NCI-H2171 treated with DMSO at 0.1 percent for 48 hours (cell line): Measurements from ENCODE around the gene HAS3.
"Not testable (repeated sequence)": the region's sequence is repeated elsewhere in the genome, so short reads cannot be mapped to it uniquely, and the experiment has no call there.

Experiments
- DNase-seq: peaks from one replicate; lab custom pipeline; 2025; lab: John Stamatoyannopoulos, UW

Gene HAS3

DNA sequence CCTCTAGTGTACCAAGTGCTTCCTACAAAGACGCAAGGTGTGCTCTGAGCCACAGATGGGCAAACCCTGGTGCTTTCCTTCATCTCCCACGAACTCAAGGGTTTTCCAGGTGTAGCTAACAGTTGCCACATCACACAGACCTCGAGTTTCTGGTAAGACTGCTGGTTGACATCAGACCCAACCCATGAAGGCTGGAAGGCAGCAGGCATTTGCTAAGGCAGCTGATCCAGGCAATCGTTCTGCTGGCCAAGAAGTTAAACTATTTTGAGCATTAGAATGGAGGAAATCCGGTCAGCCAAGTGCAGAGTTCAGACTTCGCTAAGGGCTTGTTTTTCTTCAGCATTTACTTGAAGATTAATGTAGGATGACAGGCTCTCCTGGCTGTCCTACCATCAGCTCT, 11.5 kb downstream of the HAS3 start:
- no peak for DNase-seq

DNA sequence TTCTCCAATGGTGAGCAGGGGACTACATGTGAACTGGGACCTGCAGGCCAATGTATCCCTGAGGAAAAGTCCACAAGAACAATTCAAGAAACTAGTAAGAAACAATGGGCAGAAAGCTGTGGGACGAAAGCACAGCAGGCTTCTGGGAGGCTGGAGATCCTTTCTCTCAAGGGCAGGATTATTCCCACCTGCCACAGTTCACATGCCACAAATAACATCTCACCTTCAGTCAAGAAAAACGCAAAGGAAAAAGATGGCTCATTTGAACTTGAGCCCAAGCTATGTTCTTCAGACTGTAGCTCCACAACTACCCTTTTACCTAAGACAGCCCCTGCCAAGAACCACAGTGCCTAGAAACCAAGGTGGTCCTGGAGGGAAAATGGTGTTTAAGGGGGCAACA, 13.0 kb downstream of the HAS3 start:
- DNase-seq, result no peak

DNA sequence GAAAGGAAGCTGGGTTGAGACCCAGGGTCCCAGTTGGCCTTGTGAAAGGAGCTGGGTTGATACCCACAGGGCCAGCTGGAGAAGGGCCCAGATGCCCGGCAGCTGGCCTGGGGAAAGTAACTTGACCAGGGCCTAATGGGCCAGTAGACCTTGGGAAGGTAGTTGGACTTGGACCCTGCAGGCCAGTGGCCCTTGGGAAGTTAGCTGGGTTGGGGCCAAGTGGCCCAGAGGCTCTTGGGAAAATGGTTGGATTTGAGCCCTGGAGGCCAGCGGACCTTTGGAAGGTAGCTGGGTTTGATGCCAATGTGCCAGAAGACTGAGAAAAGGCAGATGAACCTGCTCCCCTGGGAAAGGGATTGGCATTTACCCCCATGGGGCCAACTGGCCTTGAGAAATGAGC, 13.5 kb downstream of the HAS3 start:
- DNase-seq, result no peak

DNA sequence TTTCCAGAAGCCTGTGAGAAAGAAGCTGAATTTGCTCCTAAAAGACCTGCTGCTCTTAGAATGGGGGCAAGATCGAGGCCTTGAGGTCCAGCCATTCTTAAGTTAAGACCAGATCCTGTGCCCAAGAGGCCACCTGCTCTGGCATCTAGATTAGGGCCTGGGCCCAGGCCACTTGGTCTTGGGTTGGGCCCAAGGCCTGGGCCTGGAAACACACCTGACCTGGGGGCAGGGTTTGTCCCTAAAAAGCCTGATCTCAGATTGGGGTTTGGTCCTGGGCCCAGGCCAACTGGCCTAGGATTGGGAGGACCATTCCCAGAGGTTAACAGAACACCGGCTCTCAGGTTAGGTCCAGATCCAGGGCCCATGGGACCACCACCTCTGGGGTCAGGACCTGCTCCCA, 14.1 kb downstream of the HAS3 start:
- DNase-seq, result no peak

DNA sequence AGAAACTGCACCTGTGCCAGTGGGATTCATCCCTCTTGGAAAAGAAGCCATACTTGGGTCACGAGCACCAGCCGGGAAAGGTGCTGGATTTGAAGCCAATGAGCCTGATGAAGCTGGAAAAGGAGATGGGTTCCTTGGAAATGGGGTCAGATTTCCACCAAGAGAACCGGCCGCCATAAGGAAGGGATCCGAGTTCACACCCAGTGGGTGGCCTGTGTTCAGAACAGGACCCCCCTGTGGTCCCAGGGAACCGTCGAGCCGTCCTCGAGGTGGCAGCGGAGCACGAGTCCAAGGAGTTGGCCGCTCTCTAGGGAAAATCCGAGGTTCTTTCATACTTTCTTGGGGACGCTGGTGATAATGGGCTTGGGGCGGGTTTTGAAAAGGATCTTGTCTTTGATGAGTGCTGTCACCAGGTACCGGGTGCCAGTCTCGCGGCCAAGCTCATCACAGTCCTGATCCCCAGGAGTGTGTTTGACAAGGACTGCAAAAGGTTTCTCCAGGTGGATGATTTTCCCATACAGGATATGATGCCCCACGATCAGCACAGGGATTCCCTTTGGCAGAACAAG, 14.7 kb downstream of the HAS3 start:
- DNase-seq, result no peak

DNA sequence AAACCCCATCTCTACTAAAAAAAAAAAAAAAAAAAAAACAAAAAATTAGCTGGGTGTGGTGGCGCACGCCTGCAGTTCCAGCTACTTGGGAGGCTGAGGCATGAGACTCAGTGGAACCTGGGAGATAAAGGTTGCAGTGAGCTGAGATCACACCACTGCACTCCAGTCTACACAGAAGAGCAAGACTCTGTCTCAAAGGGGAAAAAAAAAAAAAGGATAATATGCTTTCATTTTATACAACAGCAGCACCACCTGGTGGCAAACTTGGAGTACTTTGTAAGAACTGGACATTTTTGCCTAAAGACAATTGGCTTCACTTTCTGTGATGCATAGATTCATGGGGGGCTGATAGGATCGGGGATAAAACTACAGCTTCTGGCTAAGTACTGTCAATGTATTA, 18.5 kb downstream of the HAS3 start:
- DNase-seq, result peak; percentile 82

DNA sequence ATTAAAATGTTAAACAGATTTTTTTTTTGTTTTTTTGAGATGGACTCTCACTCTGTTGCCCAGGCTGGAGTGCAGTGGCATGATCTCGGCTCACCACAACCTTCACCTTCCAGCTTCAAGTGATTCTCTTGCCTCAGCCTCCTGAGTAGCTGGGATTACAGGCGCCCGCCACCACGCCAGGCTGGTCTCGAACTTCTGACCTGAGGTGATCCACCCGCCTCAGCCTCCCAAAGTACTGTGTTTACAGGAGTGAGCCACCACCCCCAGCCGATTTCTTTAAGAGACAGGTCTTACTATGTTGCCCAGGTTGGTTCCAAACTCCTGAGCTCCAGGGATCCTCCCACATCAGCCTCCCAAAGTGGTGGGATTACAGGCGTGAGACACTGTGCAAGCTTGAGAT, 19.0 kb downstream of the HAS3 start:
- not testable (repeated sequence) for DNase-seq

DNA sequence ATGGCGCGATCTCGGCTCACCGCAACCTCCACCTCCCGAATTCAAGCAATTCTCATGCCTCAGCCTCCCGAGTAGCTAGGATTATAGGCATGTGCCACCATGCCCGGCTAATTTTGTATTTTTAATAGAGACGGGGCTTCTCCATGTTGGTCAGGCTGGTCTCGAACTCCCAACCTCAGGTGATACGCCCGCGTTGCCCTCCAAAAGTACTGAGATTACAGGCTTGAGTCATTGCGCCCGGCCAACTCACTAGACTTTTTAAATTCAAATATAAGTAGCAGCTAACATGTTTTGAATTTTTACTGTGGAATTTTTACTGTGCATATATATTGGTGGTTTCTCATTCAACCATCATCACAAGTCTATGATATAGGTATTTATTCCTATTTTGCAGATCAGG, 19.5 kb downstream of the HAS3 start:
- not testable (repeated sequence) for DNase-seq

DNA sequence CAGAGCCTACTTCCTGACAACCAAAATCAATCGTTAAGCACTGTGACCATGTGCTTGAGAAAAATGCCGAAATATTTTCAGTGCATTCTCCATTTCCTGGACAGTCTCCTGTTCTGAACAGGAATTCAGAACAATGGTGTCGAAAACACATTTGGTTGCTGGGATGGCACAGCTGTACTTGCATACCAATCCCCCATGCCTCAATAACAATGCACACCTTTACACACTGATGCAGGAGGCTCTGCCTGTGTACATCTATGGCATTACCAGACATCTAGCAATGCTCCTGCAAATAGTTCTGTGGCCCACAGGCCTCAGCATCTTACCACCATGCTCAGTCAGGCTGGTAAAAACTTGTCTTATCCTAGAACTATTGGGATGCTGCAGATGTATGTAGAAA, 20.8 kb downstream of the HAS3 start:
- no peak for DNase-seq

DNA sequence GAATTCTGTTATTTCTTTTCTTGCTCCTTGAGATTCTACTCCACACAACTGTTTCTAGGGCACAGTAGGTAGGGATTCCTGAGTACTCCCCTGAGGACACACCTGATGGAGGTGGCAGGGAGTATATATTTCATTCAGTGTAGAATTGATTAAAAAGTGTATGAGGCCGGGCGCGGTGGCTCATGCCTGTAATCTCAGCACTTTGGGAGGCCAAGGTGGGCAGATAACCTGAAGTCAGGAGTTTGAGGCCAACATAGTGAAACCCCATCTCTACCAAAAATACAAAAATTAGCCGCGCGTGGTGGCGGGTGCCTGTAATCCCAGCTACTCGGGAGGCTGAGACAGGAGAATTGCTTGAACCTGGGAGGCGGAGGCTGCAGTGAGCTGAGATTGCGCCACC, 21.3 kb downstream of the HAS3 start:
- DNase-seq, result not testable (repeated sequence)

DNA sequence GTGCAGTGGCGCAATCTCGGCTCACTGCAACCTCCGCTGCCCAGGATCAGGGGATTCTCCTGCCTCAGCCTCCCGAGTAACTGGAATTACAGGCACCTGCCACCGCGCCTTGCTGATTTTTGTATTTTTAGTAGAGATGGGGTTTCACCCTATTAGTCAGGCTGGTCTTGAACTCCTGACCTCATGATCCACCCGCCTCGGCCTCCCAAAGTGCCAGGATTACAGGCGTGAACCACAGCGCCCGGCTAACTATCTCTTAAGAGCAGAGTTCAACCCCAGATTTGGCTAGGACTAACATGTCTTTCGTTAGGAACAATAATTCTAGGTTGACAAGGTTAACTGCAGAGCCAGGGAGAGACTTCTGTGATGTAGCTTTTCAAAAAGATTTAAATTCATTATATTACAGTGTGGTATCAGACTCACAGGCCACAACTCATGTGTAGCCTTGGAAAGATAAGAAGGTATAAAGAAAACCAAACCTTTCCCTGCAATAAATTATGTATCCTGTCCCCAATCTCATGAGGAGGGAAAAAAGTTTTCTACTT, 22.6 kb downstream of the HAS3 start:
- DNase-seq, result no peak

DNA sequence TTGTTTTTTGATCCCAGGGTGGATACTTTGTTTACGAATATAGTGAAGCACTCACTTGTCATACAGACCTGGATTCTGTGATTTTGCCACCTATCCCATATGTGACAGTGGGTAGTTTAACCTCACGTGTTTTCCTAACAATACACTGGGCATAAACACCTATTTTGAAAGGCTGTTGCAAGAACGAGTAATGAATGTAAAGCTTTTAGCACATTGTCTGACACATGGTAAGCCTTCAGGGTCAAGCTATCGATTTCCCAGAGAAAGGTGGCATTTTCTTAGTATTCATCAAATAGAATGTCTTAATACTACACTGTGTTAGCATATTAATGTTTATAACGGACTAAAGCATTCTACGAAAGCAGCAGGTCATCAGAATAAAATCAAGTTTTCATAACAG, 25.0 kb downstream of the HAS3 start:
- no peak for DNase-seq

DNA sequence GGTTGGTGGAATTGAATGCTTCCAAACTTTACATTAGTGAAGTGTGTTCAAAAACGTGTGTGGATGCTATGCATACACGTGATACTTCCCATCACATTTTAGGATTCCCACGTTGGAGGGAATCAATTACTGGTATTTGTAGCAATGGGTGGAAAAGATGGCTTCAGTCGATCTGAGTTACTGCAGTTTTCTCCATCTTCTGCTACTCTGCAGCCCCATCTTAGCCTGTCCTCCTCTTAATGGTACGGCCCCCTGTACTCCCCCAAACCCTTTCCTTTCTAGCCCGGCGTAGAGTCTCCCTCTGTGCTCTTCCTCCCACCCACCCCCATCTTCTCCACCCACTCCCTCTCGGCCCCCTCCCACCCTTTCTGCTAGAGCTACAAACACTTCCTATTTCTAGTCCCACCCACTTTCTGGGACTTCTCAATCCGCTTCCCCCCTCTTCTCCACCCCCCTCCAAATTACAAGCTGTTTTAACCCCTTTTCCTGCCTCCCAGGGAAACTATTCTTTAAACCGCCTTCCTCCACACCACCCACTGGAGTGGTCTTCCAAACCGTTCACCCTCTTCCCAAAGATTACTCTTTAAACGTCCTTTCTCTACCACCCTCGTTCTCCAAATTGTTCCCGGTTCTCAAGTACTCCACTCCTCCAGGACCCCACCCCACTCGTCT, 25.9 kb downstream of the HAS3 start:
- DNase-seq, result peak; percentile 59

DNA sequence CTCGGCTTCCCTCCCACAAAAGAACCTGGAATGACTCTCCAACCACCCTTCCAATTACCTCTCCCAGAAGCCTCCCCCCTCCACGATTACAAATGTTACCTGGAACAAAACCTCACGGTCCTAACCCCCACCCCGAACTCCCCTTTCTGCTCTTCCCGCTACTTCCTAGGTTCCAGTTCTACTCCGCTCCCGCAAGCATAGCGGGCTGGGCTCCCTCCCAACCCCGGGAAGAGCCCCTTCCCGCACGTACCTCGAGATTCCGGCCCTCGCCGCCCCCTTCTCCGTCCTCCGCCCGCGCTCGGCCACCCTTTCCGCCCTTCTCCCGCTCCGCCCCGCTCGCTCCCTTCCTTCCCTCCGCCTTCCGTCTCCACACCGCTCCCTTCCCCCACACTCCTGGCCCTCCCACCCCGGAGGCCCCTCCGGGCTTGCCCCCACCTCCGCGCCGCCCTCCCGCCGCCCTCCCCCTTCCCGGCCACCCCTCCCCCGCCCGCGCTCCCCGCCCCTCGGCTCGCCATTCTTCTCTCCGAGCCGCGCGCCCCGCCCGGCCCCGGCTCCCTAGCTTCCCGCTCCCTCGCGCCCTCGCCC, 26.5 kb downstream of the HAS3 start:
- peak; percentile 86 for DNase-seq

DNA sequence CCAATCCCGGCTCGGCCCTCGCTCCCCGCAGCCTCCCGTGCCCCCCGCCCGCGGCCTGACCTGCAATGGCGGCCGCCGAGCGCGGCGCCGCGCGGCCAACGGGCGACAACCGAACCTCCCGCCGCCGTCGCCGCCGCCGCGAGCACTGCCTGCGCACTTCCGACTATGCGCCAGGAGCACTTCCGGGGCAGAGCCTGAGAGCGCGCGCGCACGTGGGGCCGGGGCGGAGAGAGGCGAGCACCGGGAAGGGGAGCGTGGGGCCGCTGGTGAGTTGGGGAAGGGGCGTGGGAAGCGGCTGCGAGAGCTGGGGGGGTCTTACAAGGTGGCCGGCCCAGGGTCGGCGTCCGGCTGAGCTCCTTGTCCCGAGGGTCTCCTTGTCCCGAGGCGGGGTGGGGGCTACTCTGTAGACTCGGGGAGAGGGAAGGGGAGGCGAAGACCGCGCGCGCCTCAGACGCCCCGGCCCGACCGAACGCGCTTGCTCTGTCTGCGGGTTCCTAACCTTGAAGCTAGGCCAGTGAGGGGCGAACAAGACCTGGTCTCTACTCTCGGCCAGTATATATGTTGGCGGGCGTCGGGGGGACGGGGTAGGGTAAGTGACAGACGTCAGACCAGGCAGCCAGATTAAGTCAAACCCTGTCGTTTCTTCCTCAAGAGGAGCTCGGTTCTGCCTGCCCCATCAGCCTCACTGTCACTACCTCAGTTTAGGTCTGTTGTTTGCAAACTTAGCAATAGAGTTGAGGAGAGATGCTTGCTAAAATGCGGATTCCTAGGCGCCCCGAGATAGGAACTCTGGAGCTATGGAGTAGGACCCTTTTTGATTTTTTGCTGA, 27.2 kb downstream of the HAS3 start, which contains the start of the genes CHTF8 and UTP4:
CHTF8 (minus strand) TSS at position 165 of the 829 bp plus-strand sequence. CDS start 11,130 bp downstream, outside the sequence.
UTP4 (plus strand) TSS at position 226 of the 829 bp plus-strand sequence. CDS start 811 bp downstream, outside the sequence.
- peak; percentile 86 for DNase-seq

DNA sequence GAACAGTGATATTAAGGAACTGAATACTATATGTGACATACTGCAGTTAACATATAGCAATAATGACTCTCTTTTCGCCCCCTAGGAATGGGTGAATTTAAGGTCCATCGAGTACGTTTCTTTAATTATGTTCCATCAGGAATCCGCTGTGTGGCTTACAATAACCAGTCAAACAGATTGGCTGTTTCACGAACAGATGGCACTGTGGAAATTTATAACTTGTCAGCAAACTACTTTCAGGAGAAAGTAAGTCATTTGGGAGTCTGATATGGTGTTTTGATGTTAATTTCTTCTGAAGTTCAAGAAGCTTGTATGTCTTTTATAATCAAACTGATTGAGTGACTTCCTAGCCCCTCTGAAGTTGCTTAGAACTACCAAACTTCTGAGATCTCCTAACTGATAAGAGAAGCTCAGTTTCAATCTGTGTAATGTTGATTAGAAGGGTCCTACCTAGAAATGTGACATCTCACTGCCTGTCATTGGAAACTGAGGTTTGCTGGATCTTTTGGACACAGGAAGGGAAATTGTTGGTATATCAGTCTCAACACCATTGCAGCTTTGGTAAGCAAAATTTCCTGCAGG, 28.0 kb downstream of the HAS3 start:
- no peak for DNase-seq

DNA sequence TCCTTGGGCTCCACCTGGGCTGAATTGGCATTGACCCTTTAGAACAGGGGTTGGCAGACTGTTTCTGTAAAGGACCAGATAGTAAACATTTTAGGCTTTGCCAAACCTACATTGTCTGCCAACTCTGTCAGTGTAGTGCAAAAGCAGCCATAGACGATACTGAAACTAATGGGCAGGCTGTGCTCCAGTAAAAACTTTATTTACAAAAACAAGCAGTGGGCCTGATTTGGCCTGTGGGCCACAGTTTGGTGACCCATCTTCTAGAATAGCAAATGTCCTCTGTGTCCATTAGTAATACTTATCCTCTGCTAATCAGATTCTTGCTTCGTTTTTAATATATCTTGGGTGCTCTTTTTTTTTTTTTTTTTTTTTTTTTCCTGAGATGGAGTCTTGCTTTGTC, 33.2 kb downstream of the HAS3 start:
- no peak for DNase-seq

DNA sequence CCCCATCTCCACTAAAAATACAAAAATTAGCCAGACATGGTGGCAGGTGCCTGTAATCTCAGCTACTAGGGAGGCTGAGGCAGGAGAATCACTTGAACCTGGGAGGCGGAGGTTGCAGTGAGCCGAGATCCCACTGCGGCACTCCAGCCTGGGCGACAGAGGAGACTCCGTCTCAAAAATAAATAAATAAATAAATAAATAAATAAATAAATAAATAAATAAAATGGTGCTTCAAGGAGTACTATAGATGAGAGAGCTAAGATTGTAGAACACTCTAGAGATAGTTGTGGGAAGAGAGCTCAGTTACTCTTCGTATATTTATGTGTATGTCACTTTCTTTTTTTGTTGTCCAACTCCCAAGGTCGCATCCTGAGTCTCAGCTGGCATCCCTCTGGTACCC, 34.0 kb downstream of the HAS3 start:
- not testable (repeated sequence) for DNase-seq

DNA sequence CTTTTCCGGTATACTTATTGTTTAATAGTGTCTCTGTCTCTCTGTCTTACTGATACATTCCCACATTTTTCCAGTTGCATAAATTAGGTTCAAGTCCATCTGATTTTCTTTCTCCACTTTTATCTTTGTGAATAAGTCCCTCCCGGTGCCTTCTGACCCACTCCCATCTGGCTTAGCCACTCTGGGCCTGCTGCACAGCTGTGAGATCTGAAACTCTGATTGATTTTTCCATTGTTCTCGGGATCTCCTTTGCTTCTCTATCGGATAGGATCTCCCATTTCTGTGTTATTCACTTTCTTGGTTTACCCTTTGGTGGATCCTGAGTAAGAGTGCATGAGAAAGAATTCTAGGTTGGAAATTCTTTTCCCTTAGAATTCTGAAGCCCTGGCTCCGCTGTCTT, 35.6 kb downstream of the HAS3 start:
- DNase-seq, result no peak

DNA sequence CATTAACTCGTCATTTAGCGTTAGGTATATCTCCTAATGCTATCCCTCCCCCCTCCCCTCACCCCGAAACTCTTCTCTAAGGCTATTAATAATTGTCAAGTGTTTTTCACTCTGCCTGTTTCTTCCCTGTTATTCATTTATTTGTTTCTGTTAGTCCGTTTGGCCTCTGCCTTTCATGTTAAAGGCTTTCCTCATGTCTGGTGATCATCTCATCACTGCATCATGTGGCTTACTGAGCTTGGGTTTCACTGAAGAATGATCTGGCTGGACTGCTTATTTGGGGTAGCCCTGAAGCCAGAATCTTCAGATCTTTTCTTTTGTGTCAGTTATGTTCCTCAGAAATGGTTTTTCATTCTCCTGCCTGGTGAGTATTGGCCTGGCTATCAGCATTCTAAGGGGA, 36.5 kb downstream of the HAS3 start:
- no peak for DNase-seq

DNA sequence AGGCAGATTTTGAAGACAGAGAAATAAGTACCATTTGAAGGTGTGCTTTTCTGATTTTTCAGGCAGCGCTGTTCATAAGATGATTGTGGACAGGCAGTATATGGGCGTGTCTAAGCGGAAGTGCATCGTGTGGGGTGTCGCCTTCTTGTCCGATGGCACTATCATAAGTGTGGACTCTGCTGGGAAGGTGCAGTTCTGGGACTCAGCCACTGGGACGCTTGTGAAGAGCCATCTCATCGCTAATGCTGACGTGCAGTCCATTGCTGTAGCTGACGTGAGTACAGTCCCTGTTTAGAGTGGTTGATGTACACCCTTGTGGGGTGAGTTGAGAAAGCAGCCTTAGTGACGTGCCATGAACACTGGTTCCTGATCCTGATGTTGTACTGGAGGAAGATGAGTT, 37.7 kb downstream of the HAS3 start:
- no peak for DNase-seq

DNA sequence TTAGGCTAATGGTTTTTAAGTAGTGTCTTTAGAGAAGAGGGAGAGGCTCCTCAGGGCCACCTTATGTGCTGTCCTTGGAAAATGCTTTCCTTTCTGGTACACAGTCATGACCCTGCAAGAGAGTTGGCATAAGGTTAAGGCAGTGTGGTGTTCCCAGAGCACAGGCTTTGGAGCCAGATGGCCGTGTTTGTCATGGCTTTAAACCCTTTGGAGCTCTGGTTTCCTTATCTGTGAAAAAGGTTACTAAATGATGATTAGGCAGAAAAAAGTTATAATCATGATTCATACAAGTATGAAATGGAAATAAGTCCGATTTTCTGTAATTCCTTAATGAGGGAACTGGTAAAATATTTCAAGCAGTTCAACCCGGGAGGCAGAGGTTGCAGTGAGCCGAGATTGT, 40.2 kb downstream of the HAS3 start:
- DNase-seq, result peak; percentile 69
